Hepatocyte (in vitro differentiated cells): ENCODE results near the gene RBM7. TPM values are rescaled to one million over a fixed set of nuclear protein-coding genes. Genes with fewer than 3 reads are reported as not detected.

ENCODE experiments used
- DNase-seq: peaks from one replicate; pipeline ENCODE4 v3.0.0-alpha.2; 2016; ENCODE audit warnings: low spot score
- H2AFZ ChIP-seq: fragments of 200-600 bp; sonication (generic); 2 replicates; pipeline ENCODE4 v1.6.0; 2016; ENCODE audit warnings: antibody characterized with exemption, mild to moderate bottlenecking
- H3K27ac ChIP-seq: fragments of 200-600 bp; sonication (generic); 2 replicates; pipeline ENCODE4 v1.5.1; 2016; ENCODE audit warnings: mild to moderate bottlenecking
- H3K27me3 ChIP-seq: fragments of 200-600 bp; sonication (generic); 2 replicates; pipeline ENCODE4 v1.6.1; 2016
- H3K36me3 ChIP-seq: fragments of 200-600 bp; sonication (generic); replicated peaks from 2 replicates; pipeline ENCODE4 v1.5.1; 2016; ENCODE audit warnings: low read depth; ENCODE audit not compliant: insufficient read depth
- H3K4me1 ChIP-seq: fragments of 200-600 bp; sonication (generic); 2 replicates; pipeline ENCODE4 v1.5.1; 2016; ENCODE audit warnings: mild to moderate bottlenecking, moderate library complexity; ENCODE audit not compliant: insufficient read depth
- H3K4me2 ChIP-seq: fragments of 200-600 bp; sonication (generic); 2 replicates; pipeline ENCODE4 v1.6.0; 2016
- H3K4me3 ChIP-seq: fragments of 200-600 bp; sonication (generic); 2 replicates; pipeline ENCODE4 v1.5.1; 2016; ENCODE audit warnings: mild to moderate bottlenecking
- H3K79me2 ChIP-seq: fragments of 200-600 bp; sonication (generic); 2 replicates; pipeline ENCODE4 v1.6.0; 2017; ENCODE audit warnings: mild to moderate bottlenecking
- H3K9me2 ChIP-seq: fragments of 200-600 bp; sonication (generic); replicated peaks from 2 replicates; pipeline ENCODE4 v1.6.0; 2017; ENCODE audit warnings: mild to moderate bottlenecking; ENCODE audit not compliant: insufficient read depth
- H3K9me3 ChIP-seq: fragments of 200-600 bp; sonication (generic); 2 replicates; pipeline ENCODE4 v1.5.1; 2016; ENCODE audit warnings: low read depth, mild to moderate bottlenecking
- H4K20me1 ChIP-seq: fragments of 200-600 bp; sonication (generic); 2 replicates; pipeline ENCODE4 v1.6.0; 2016; ENCODE audit warnings: mild to moderate bottlenecking; ENCODE audit not compliant: insufficient read depth, poor library complexity, severe bottlenecking
- CTCF ChIP-seq: fragments of 200-600 bp; sonication (generic); IDR thresholded peaks from 2 replicates; pipeline ENCODE4 v1.5.1; 2016; ENCODE audit warnings: antibody characterized with exemption, mild to moderate bottlenecking; ENCODE audit not compliant: poor library complexity
- EZH2 ChIP-seq: fragments of 200-600 bp; sonication (generic); IDR thresholded peaks from 2 replicates; pipeline ENCODE4 v1.6.1; 2016; ENCODE audit warnings: antibody characterized with exemption, mild to moderate bottlenecking, borderline replicate concordance
- EZH2phosphoT487 ChIP-seq: fragments of 200-600 bp; sonication (generic); IDR thresholded peaks from one replicate; pipeline ENCODE4 v1.6.1; 2018; ENCODE audit warnings: antibody characterized with exemption, mild to moderate bottlenecking, low read depth, moderate library complexity; ENCODE audit not compliant: unreplicated experiment, severe bottlenecking
- WGBS: methylation state at CpG from one replicate; pipeline ENCODE4 v1.1.6; 2016; ENCODE audit warnings: low lambda C conversion rate; ENCODE audit errors: missing lambda C conversion rate; 5-methylcytosine and 5-hydroxymethylcytosine counted together
- polyA plus RNA-seq: library from polyadenylated mRNA; unstranded; fragments of >200 nt; fragmentation: Nextera tagmentation; extraction: Ambion mirVana; gene quantifications from 2 replicates; pipeline ENCODE4 v1.2.1, GENCODE V29; 2016
- total RNA-seq: library from RNA; depleted of rRNA; stranded (reverse); fragments of >200 nt; gene quantifications from 2 replicates; pipeline ENCODE4 v1.2.3, GENCODE V29; 2014

RBM7 gene
- total and polyA plus RNA-seq, 2 experiments from 2014 or later = 36.2 to 49.2 TPM

GRCh38 chr11:114400915-114401223 is 403 bp downstream of the RBM7 start:
- Histone ChIP-seq H3K36me3 (no peaks in the 10 kb centered on the region), H3K27ac (peak overlapping the region; percentile 99), H3K4me1 (peaks cover 15% of the 10 kb centered on the region), H2AFZ (peak overlapping the region; percentile 47), H3K4me2 (peak overlapping the region; percentile 76), H3K9me2 (no peaks in the 10 kb centered on the region), H3K4me3 (peak overlapping the region; percentile 68), H3K9me3 (no peaks in the 10 kb centered on the region), H3K79me2 (peaks cover 64% of the 10 kb centered on the region), H3K27me3 (no peaks in the 10 kb centered on the region), H4K20me1 (peaks cover 24% of the 10 kb centered on the region)
- no peak for DNase-seq
- WGBS = 3% methylated on average over 8 of the region's 8 CpGs
- no peak for TF ChIP-seq EZH2phosphoT487
- no peak for TF ChIP-seq CTCF
- no peak for TF ChIP-seq EZH2

GRCh38 chr11:114401311-114401710 is 845 bp downstream of the RBM7 start:
- no peak for DNase-seq
- peak overlapping the region; percentile 99 for H3K27ac ChIP-seq
- TF ChIP-seq EZH2phosphoT487 (no peak), EZH2 (no peak)
- H3K9me2 ChIP-seq = no peaks in the 10 kb centered on the region
- H3K27me3 ChIP-seq = no peaks in the 10 kb centered on the region
- no peaks in the 10 kb centered on the region for H3K9me3 ChIP-seq
- H3K4me2 ChIP-seq = peak overlapping the region; percentile 76
- H3K79me2 ChIP-seq = peaks cover 69% of the 10 kb centered on the region
- H4K20me1 ChIP-seq = peaks cover 24% of the 10 kb centered on the region
- H3K36me3 ChIP-seq = no peaks in the 10 kb centered on the region
- 3% methylated on average over 4 of the region's 4 CpGs for WGBS
- H3K4me3 ChIP-seq = peak overlapping the region; percentile 68
- peak overlapping the region; percentile 47 for H2AFZ ChIP-seq
- peaks cover 15% of the 10 kb centered on the region for H3K4me1 ChIP-seq

- no peaks in the 10 kb centered on the region for H3K9me2 ChIP-seq
- no peaks in the 10 kb centered on the region for H4K20me1 ChIP-seq
- no peak overlapping the region for H2AFZ ChIP-seq
- no peaks in the 10 kb centered on the region for H3K36me3 ChIP-seq
- 95% methylated on average over 4 of the region's 4 CpGs for WGBS
- H3K9me3 ChIP-seq = no peaks in the 10 kb centered on the region
- H3K4me1 ChIP-seq = no peaks in the 10 kb centered on the region
- H3K27ac ChIP-seq = no peak overlapping the region
- TF ChIP-seq EZH2phosphoT487 (no peak), EZH2 (no peak), CTCF (no peak)
- H3K79me2 ChIP-seq = no peaks in the 10 kb centered on the region
- no peak overlapping the region for H3K4me2 ChIP-seq
- no peak overlapping the region for H3K4me3 ChIP-seq
- no peaks in the 10 kb centered on the region for H3K27me3 ChIP-seq
- no peak for DNase-seq
These were observed 12.5 kb downstream of the RBM7 start for GRCh38 chr11:114412946-114413345.

- Histone ChIP-seq H3K9me3 (no peaks in the 10 kb centered on the region), H3K4me2 (no peak overlapping the region), H3K36me3 (no peaks in the 10 kb centered on the region), H3K27me3 (no peaks in the 10 kb centered on the region), H2AFZ (no peak overlapping the region), H3K79me2 (no peaks in the 10 kb centered on the region), H3K4me1 (no peaks in the 10 kb centered on the region), H3K27ac (no peak overlapping the region), H3K4me3 (no peak overlapping the region), H3K9me2 (no peaks in the 10 kb centered on the region), H4K20me1 (no peaks in the 10 kb centered on the region)
- WGBS = 80% methylated on average over 10 of the region's 10 CpGs
- TF ChIP-seq CTCF = no peak
- no peak for TF ChIP-seq EZH2phosphoT487
- TF ChIP-seq EZH2 = no peak
- DNase-seq = no peak
These were observed 13.5 kb downstream of the RBM7 start for GRCh38 chr11:114413958-114414357.
